Measurements from ENCODE around the gene SH3RF3.

SH3RF3 gene

GRCh38 chr2:109507217-109507616, 378.2 kb downstream of the SH3RF3 start:
- no peak for DNase-seq (ENCODE audit: low spot score)

DNA sequence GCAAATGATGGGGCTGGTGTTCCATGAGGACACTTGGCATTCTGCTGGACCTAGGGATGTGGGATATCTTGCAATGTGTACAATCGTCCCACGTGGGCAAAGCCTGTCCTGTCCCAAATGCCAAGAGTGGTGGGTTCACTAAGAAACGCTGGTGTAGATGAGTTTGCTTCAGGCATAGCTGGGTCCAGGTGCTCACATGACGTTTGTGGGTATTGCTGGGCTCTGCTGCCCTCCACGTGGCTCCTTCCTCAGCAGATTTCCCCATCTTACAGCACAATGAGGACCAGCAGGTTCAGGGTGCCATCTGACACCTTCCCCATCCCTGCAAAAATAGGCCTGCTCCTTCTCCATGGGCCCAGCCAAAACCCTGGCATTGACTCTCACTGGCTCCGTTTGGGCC, 378.8 kb downstream of the SH3RF3 start:
- DNase-seq (ENCODE audit: low spot score) = no peak

DNA sequence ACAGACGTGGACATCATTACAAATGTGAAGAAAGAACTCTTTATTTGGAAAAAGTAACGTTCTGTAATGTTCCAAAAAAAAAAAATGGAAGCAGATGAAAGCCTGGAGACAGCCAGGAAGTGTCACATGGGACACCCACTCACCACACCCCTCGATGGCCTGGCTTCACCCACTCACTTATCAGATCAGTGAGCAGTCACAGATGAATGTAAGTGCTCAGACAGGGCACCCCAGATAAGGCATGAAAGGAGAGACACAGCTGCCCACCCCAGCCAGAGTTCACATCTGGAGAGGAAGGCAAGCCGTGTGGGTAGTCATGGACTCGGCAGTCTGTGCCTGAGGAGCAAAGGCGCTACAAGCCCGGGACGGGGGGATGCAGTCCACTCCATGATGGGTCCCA, 379.6 kb downstream of the SH3RF3 start:
- DNase-seq (ENCODE audit: low spot score) = no peak

DNA sequence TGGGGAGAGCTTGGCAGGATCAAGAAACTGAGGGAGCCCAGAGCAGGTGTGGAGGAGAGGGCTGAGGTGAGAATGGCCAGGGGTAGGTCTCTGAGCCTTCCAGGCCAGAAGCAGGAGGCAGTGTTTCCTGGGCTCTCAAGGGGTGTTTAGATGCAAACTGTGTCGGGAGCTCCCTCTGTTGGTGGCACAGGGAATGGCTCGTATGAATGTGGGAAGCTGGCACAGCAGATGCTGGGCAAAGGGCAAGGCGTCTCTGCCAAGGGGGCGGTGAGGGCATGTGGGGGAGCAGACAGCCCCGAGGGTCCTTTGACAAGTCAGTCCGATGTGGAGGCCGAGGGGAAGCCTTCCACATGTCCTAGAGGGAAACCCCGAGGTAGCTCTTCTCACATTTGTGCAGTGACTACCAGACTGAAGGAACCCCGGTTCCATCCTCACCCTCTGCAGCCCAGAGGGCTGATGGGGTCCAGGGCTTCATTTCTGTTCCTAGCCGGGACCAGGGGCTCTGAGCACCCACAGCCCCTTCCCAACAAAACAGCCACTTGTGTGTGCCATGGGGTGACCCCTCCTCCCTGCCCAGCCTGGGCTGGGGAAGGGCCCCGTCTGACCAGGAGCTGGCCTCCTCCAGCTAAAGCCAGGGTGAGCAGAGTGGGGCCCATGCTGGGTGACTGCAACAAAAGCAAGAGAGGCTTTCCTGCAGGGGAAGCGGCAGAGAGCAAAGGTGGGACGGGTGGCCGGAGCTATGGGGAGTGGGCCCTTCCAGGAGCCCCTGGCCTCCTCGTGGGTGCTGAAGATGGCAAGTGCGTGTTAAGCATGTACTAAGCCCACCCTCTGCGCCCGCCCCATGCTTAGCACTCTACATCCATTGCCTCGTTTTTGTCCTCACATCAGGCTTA, 381.4 kb downstream of the SH3RF3 start:
- peak; percentile 87 for DNase-seq (ENCODE audit: low spot score)

- DNase-seq (ENCODE audit: low spot score) = no peak
Measured at GRCh38 chr2:109511168-109511567, 382.2 kb downstream of the SH3RF3 start.

DNA sequence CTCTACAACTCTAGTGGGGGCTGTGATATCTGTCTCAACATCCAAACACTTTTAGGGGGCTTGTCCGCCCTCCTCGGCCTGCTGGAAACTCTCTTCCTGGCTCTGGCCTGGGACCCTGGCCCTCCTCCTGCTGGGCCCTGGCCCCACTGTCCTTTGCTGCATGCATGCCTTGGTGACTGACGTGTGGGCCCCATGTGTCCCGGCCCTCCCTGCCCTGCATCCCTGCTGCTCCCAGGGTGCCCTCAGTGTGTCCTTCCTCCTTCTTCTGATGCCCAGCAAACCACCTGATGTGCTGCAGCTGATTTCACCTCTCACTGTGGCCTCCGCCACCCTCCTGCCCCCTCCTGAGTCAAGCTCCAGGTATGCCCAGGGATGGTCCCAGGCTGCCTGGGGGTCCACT, 383.1 kb downstream of the SH3RF3 start:
- DNase-seq (ENCODE audit: low spot score) = no peak

- no peak for DNase-seq (ENCODE audit: low spot score)
Measured at GRCh38 chr2:109513230-109513629, 384.2 kb downstream of the SH3RF3 start.

DNA sequence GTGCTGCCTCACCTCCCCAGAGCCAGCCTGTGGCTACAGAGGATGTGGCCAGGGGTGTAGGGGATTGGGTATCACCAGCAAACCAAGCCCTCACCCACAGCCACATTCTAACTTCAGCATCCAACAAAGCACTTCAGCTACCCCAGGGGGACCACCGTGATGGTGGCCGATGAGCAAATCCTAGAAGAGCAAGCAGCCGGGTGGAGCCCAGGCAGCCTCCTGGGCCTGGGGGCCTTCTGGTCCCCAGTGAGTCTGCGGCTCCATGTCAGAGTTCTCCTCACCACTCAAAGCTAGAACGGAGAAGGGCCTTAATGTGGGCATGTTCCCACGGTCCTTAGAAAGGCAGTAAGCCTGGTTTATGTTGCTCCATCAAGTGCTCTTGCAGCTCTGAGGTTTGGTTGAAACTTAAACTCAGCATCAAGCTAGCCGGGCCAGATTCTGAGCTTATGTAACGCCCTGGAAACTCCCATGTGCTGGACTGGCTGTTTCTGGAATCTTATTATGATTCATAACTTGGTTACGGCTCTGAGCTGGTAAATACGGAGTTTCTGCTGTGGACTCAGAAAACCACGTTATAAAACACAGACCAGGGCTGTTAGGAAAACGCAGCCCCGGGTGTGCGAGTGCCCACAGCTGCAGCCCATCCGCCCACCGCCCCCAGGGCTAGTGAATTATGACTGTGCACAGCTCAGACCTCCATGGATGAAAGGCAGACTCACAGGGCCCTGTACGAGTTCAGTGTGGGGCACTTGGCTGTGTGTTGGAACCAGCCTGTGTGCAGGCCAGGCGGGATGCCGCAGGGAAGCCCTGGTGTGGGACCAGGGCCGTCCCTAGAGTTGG, 385.0 kb downstream of the SH3RF3 start:
- DNase-seq (ENCODE audit: low spot score) = peak; percentile 96

DNA sequence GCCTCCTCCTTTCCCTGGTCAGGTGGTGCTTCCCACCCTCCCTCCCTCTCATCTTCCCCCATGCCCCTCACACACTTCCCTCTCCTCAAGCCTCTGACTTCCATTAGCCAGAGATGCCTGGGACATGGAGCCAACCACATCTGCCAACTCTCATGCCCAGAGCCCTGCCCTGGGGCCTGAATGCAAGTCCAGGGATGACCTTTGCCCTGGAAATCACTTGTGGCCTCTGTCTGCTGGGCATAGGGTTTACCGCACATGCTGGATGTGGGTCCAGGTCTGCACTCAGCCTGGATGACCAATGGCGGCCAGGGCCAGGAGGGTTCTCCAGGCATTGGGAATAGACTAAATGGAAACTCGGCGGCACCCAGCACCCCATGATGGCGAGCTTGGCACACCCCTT, 385.9 kb downstream of the SH3RF3 start:
- DNase-seq (ENCODE audit: low spot score) = no peak

DNA sequence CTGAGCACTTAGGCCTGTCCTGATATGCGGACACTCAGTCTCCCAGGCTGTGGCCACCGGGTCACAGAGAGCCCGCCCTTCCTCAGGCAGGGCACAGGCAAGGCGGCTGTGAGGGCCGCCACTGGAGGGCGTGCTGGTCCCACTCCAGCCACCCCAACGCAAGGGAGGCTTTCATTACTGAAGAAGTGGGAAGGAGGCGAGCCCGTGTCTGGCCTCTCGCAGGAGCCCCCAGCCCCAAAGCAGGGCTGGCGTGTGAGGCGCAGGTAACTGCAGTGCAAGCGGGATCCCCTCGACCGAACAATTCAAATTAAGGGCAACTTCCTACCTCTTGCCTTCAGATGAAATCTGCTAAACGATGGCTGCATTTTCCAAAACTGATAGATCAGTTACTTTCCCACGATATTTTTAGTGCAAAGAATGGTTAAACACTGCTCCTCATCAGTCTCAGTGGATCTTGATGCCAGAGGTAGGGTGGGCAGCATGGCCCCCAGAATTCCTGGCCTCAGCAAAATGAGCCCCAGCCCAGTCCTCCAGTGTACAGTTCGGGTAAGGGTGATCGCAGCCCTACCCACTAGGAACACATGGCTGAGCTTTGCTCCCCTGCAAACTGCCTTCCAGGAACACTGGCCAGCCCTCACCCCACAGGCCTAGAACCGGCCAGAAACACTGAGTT, 387.6 kb downstream of the SH3RF3 start:
- DNase-seq (ENCODE audit: low spot score) = no peak

GRCh38 chr2:109517118-109517889, 388.3 kb downstream of the SH3RF3 start:
- DNase-seq (ENCODE audit: low spot score) = no peak

DNA sequence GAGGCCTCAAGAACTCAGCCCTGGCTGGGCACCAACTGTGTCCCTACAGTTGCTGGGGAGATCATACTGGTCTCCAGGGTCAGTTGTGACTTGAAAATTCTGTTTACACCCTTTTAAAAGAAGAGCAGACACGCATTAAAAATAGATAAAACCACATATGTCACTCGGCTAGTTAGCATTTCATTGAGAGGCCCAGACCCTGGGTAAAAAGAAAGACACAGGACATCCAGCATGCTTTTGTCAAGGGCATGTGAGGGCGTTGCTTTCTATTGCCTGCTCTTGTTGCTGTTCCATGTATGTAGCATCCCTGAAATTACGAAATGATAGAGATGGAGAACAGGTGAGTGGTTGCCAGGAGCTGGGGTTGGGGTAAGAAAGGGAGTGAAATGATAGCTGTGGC, 390.5 kb downstream of the SH3RF3 start:
- DNase-seq (ENCODE audit: low spot score) = no peak

GRCh38 chr2:109521233-109522062, 392.4 kb downstream of the SH3RF3 start:
- DNase-seq (ENCODE audit: low spot score) = no peak

- DNase-seq (ENCODE audit: low spot score) = no peak
Measured at GRCh38 chr2:109522063-109522374, 393.0 kb downstream of the SH3RF3 start.

DNA sequence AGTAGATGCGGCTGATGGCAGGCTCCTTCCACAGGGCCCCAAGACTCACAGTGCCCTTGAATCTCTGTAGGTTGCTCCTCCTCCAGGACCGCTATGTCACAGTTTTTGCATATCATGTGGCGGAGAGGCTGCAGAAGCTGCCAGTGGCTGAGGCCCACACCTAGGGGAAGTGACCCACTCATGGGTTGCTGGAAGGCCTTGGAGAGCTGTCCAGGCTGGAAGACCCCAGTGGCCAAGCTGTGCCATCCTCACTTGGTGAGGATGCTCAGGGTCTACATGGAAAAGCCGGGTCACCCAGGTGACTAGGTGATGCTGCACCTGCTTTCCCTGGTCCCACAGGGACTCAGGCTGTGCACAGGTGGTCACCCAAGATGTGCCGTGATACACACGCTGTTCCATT, 394.1 kb downstream of the SH3RF3 start:
- no peak for DNase-seq (ENCODE audit: low spot score)

DNA sequence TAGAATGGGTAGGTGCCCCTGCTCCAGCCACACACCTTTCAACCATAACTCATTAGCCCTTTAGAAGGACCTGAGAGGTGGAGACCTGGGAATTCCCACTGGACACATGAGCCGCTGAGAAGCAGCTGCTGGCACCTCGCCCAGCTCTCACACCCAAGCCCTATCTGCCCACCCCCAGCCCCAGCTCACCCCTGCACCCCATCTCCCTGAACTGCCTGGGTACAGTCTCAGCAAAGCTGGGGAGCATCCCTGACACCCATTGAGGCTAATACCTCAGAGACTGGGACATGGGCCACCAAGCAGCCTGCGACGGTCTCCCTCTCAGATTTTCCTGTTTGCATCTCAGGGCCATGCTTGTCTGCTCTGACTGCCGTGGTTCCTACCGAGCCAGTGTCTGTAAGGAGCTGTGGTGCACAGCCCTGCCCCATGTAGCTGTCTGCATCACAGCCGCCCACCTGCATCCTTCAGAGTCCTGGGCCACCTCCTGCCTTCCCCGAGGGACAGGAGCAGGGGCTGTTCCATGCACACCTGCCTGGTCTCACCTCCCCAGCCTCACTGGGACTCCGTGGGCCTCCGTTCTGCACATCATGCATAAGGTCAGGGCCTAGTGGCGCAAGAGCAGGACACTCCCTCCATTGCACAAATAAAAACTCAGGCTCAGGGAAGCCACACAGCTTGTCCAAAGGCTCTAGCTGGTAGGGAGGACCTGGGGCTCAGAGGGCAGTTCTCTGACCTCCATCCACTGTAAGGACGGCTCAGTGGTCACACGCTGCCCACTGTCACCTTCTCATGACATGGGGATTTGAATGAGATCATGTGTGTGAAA, 394.7 kb downstream of the SH3RF3 start:
- DNase-seq (ENCODE audit: low spot score) = no peak

DNA sequence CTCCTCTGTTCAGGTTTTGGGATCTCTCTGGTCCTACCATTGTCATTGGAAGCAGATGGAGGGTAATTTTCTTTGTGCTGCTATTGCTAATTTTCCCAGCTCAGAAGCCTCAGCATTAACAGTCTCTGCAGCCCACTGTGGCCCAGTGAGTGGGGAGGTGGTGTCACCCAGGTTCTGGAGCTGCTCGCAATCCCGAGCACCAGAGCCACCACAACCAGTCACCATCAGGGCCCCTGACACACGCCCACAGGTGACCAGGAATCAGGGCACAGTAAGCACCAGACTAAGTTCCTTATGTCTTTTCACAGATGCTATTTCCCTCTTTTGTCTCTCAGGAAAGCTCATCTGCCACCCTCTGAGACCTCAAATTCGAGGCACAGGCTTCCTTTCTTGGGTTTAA, 396.8 kb downstream of the SH3RF3 start:
- no peak for DNase-seq (ENCODE audit: low spot score)

DNA sequence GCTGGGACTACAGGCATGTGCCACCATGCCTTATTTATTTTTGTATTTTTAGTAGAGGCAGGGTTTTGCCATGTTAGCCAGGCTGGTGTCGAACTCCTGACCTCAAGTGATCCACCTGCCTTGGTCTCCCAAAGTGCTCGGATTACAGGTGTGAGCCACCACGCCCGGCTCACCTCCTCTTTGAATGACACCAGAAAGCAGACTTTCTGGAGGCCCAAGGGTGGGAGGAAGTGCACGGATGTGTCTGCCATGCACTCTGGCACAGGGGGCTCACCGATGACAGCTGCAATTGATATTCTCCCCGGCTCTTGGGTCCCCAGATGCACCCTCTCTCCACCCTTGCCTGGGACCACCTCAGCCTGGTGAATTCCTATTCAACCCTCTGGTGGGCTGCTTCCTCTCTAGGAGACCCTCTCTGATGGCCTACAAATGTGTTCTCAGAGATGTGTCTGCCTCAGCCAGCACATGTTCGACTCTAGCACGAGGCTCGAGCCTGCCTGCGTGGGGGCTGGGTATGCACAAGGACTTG, 397.5 kb downstream of the SH3RF3 start:
- DNase-seq (ENCODE audit: low spot score) = no peak

DNA sequence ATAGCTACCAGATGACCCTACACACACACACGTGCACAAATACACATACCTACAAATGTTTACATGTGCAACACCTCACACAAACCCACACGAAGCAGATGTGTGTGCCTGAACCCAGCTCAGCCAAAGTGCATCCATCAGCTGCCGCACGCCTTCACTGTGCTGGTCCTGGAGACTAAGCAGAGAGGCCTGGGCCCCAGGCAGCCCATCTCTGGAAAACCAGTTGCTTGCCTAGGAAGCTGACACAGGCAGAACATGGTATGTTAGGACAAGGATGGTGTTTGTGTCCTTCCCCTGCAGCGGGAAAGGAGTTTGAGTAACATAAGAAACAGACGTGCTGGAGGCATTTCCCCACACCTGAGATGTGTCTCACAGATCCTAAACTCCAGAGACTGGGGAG, 398.1 kb downstream of the SH3RF3 start:
- no peak for DNase-seq (ENCODE audit: low spot score)

Measured in AG08395 (cell line).